OCI-LY3 (cell line): ENCODE data around the gene SHROOM3.

Source experiments
- EZH2phosphoT487 ChIP-seq: fragments of 200-600 bp; shearing (Covaris generic); IDR thresholded peaks from 2 replicates; pipeline ENCODE4 v1.6.1; 2018; ENCODE audit warnings: antibody characterized with exemption, mixed run types, low read depth
- TF ChIP-seq, protein P1 (sequence below): fragments of 200-600, 300-600 bp; sonication (generic); IDR thresholded peaks from 2 replicates; pipeline ENCODE4 v1.5.1; 2014; ENCODE audit warnings: antibody characterized with exemption, low read length, low read depth

- TF ChIP-seq, protein P1, sequence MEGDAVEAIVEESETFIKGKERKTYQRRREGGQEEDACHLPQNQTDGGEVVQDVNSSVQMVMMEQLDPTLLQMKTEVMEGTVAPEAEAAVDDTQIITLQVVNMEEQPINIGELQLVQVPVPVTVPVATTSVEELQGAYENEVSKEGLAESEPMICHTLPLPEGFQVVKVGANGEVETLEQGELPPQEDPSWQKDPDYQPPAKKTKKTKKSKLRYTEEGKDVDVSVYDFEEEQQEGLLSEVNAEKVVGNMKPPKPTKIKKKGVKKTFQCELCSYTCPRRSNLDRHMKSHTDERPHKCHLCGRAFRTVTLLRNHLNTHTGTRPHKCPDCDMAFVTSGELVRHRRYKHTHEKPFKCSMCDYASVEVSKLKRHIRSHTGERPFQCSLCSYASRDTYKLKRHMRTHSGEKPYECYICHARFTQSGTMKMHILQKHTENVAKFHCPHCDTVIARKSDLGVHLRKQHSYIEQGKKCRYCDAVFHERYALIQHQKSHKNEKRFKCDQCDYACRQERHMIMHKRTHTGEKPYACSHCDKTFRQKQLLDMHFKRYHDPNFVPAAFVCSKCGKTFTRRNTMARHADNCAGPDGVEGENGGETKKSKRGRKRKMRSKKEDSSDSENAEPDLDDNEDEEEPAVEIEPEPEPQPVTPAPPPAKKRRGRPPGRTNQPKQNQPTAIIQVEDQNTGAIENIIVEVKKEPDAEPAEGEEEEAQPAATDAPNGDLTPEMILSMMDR = no peak
- no peak for TF ChIP-seq EZH2phosphoT487
Measured at GRCh38 chr4:76765473-76766183, 330.6 kb downstream of the SHROOM3 start.
